ENCODE data around the gene SERPINH1.

- no peak for TF ChIP-seq CTCF (IDR thresholded peaks at IDR 0.05; ENCODE audit: extremely low read depth in 1 of 2, insufficient read depth in 1 of 2, low read depth in 1 of 2, low read length in 2 of 2)
- TF ChIP-seq POLR2A (IDR thresholded peaks at IDR 0.05; ENCODE audit: low read depth, low read length): no peak
- TF ChIP-seq JUN (IDR thresholded peaks at IDR 0.05; ENCODE audit: borderline replicate concordance, insufficient read depth, insufficient read length, low read depth): no peak
- TF ChIP-seq POLR2AphosphoS5 (IDR thresholded peaks at IDR 0.05; ENCODE audit: insufficient read depth, low read depth, low read length): no peak
- no peak for TF ChIP-seq GATA2 (IDR thresholded peaks at IDR 0.05; ENCODE audit: insufficient read depth, insufficient read length, low read depth, low read length)
- TF ChIP-seq EZH2 (IDR thresholded peaks at IDR 0.05; ENCODE audit: borderline replicate concordance, low read depth, low read length, severe bottlenecking): no peak
- TF ChIP-seq MAX (IDR thresholded peaks at IDR 0.05; ENCODE audit: insufficient read depth, insufficient read length): no peak
Measured at GRCh38 chr11:75513250-75513649, 48.8 kb upstream of the SERPINH1 start.
